Thymus (tissue), 11 donors: ENCODE data around the gene SPNS3. TPM values are rescaled to one million over a fixed set of nuclear protein-coding genes. Genes with fewer than 3 reads are reported as not detected.

ENCODE experiments used
- DNase-seq, 9 donors: peaks; one replicate each; pipeline ENCODE4 v3.0.0-alpha.2; 2013; ENCODE audit warnings: low spot score in 9 of 9, low read depth in 6 of 9, missing footprints in 1 of 9
- H3K27ac ChIP-seq, 2 donors: one replicate each; pipeline ENCODE4 v1.5.1; 2013; ENCODE audit warnings: control low read depth in 1 of 2, low read depth in 1 of 2, low read length in 1 of 2, mild to moderate bottlenecking in 1 of 2, moderate library complexity in 1 of 2
- H3K27me3 ChIP-seq, 2 donors: one replicate each; pipeline ENCODE4 v1.5.1; 2013; ENCODE audit warnings: low read length in 1 of 2; ENCODE audit not compliant: control insufficient read depth in 2 of 2, insufficient read depth in 1 of 2
- H3K36me3 ChIP-seq, 2 donors: one replicate each; pipeline ENCODE4 v1.5.1; 2013; ENCODE audit warnings: low read length in 1 of 2, mild to moderate bottlenecking in 1 of 2, moderate library complexity in 1 of 2; ENCODE audit not compliant: control insufficient read depth in 2 of 2, insufficient read depth in 2 of 2
- H3K4me1 ChIP-seq, 2 donors: one replicate each; pipeline ENCODE4 v1.5.1; 2013; ENCODE audit warnings: low read length in 2 of 2; ENCODE audit not compliant: control insufficient read depth in 2 of 2, insufficient read depth in 2 of 2
- H3K4me3 ChIP-seq, 2 donors: one replicate each; pipeline ENCODE4 v1.5.1; 2013; ENCODE audit warnings: low read length in 2 of 2, control low read depth in 1 of 2, mild to moderate bottlenecking in 1 of 2
- H3K9me3 ChIP-seq, 2 donors: one replicate each; pipeline ENCODE4 v1.5.1; 2013; ENCODE audit warnings: low read length in 1 of 2, mild to moderate bottlenecking in 1 of 2; ENCODE audit not compliant: control insufficient read depth in 2 of 2, insufficient read depth in 1 of 2
- WGBS: extraction: QIAGEN DNeasy Blood & Tissue Kit; methylation state at CpG from one replicate; pipeline ENCODE4 v1.1.7; 2013; 5-methylcytosine and 5-hydroxymethylcytosine counted together
- polyA plus RNA-seq: library from polyadenylated mRNA; stranded (reverse); fragments of 200-250 nt; gene quantifications from one replicate; pipeline ENCODE4 v1.2.3, GENCODE V29; 2013
- total RNA-seq: library from RNA; stranded (reverse); fragments of 120-200 nt; gene quantifications from one replicate; pipeline ENCODE4 v1.2.4, GENCODE V29; 2013
- donor health status: healthy.

Gene SPNS3
- total and polyA plus RNA-seq, 2 donors: 9.1 to 11.5 TPM

DNA sequence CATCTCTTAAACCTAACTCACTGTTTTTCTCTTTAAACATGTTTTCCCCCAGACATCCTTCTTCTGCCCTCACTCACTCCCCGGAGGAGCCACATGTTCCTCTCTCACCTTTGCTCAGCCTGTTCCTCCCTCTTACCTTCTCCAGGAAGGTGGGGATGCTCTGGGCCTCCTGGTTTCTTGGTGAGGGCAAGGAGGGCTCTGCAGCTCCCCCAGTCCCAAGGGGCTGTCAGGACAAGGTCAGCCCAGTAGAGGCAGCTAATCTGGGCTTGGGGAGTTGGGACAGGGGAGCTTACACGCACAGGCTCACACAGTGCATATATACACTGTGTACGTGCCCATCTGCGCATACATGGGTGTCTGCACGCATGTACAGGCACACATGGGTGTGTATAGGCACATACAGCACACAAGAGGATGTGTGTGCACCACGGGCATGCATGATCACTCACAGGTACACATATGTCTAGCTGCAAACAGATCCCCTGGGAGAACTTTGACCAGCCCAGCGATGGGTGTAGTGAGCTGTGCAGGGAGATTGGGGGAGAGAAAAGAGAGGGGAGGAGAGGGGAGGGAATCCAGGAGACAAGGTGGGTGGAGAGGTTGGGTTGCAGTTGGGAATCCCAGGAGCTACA lies 28.6 kb upstream of the SPNS3 start:
- no peaks in the 10 kb centered on the region for H3K4me1 ChIP-seq
- 96% methylated on average over 7 of the region's 7 CpGs for WGBS
- H3K4me3 ChIP-seq: no peak overlapping the region
- H3K9me3 ChIP-seq: no peaks in the 10 kb centered on the region
- H3K36me3 ChIP-seq: no peaks in the 10 kb centered on the region
- H3K27ac ChIP-seq: no peak overlapping the region
- no peaks in the 10 kb centered on the region for H3K27me3 ChIP-seq
- no peak for DNase-seq

DNA sequence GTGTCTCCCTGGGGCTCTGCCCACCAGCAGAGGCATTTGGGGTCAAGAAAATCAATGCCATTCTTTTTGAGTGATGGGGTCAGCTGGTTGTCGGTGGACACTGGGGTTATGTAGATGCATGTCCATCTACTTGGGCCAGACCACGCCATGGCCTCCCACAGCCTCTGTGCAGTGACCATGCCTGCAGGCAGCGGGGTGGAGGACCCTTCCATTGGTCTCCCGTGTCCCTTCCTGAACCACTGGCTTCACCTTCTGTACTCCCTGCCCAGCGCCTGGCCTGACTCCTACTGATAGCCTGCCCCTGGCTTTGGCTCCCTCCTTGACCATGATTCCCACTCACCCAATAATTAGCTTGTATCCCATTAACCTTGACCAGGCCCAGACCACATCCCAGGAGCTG lies 28.0 kb upstream of the SPNS3 start:
- Histone ChIP-seq H3K4me3 (no peak overlapping the region), H3K9me3 (no peaks in the 10 kb centered on the region), H3K4me1 (no peaks in the 10 kb centered on the region), H3K27me3 (no peaks in the 10 kb centered on the region), H3K27ac (no peak overlapping the region), H3K36me3 (no peaks in the 10 kb centered on the region)
- DNase-seq: no peak
- 98% methylated on average over 5 of the region's 5 CpGs for WGBS

DNA sequence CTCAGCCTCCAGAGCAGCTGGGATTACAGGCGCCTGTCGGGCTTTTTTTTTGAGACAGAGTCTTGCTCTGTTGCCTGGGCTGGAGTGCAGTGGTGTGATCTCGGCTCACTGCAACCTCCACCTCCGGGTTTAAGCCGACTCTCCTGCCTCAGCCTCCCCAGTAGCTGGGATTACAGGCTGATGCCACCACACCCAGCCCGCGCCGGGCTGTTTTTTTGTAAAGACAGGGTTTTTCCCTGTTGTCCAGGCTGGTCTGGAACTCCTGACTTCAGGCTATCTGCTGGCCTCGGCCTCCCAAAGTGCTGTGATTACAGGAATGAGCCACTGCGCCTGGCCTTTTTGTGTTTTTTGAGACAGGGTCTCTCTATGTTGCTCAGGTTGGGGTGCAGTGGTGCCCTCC lies 27.4 kb upstream of the SPNS3 start:
- WGBS: 95% methylated on average over 10 of the region's 10 CpGs
- H3K36me3 ChIP-seq: no peaks in the 10 kb centered on the region
- H3K9me3 ChIP-seq: no peaks in the 10 kb centered on the region
- H3K27me3 ChIP-seq: no peaks in the 10 kb centered on the region
- DNase-seq: no peak
- H3K27ac ChIP-seq: no peak overlapping the region
- no peak overlapping the region for H3K4me3 ChIP-seq
- H3K4me1 ChIP-seq: no peaks in the 10 kb centered on the region

DNA sequence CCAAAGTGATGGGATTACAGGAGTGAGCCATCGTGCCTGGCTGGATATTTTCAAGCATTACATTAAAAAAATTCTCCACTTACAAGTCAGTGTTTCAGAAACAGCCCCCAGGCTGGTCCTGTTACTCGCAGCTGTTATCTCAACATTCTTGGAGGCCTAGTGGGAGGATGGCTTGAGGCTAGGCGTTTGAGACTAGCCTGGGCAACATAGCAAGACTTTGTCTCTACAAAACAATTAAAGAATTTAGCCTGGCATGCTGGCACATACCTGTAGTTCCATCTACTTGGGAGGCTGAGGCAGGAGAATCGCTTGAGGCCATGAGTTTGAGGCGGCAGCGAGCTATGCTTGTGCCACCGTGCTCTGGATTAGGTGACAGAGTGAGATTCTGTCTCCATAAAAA lies 26.5 kb upstream of the SPNS3 start:
- WGBS: 96% methylated on average over 7 of the region's 7 CpGs
- Histone ChIP-seq H3K4me3 (no peak overlapping the region), H3K36me3 (no peaks in the 10 kb centered on the region), H3K27ac (no peak overlapping the region), H3K4me1 (no peaks in the 10 kb centered on the region), H3K9me3 (no peaks in the 10 kb centered on the region), H3K27me3 (no peaks in the 10 kb centered on the region)
- no peak for DNase-seq

DNA sequence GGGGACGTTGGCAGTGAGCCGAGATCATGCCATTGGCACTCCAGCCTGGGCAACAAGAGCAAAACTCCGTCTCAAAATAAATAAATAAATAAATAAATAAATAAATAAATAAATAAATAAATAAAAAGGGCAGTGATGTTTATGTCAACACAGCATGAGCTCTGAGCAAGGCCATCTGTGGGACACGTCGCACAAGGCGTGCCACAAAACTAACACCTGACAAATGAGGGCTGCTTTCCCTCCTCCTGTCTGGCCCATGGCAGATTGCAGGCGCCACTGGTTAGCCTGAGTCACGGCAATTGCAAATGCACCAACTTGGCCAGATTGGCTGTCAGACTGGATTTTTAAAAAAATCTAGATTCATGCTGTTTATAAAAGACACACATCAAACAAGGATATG lies 25.9 kb upstream of the SPNS3 start:
- 95% methylated on average over 8 of the region's 8 CpGs for WGBS
- Histone ChIP-seq H3K27ac (no peak overlapping the region), H3K27me3 (no peaks in the 10 kb centered on the region), H3K4me3 (no peak overlapping the region), H3K4me1 (peaks cover 0 to under 1% of the 10 kb centered on the region in 2 donors), H3K9me3 (no peaks in the 10 kb centered on the region), H3K36me3 (no peaks in the 10 kb centered on the region)
- DNase-seq: no peak

DNA sequence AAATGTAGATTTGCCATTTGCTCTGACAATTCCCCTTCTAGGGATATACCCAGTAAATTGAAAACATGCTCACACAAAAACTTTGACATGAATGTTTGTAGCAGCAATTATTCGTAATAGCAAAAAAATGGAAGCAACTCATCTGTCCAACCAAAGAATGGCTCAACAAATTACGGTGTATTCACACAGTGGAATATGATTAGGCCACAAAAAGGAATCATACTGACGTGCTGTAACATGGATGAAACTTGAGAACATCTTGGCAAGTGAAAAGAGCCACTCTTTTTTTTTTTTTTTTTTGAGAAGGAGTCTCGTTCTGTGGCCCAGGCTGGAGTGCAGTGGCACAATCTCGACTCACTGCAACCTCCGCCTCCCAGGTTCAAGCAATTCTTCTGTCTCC lies 24.1 kb upstream of the SPNS3 start:
- Histone ChIP-seq H3K4me3 (no peak overlapping the region), H3K27me3 (no peaks in the 10 kb centered on the region), H3K4me1 (peaks cover 0 to 4% of the 10 kb centered on the region in 2 donors), H3K36me3 (no peaks in the 10 kb centered on the region), H3K9me3 (no peaks in the 10 kb centered on the region), H3K27ac (no peak overlapping the region)
- no peak for DNase-seq
- WGBS: 96% methylated on average over 6 of the region's 6 CpGs

DNA sequence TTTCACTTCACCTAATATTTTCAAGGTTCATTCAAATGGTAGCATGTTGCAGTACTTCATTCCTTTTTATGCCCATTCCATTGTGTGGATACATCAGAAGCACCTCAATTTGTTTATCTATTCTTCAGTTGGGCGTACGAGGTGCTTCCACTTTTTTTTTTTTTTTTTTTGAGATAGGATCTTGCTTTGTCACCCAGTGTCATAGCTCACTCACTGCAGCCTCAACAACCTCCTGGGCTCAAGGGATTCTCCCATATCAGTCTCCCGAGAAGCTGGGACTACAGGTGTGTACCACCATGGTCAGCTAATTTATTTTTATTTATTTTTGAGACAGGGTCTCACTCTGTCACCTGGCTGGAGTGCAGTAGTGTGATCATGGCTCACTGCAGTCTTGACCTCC lies 22.5 kb upstream of the SPNS3 start:
- no peak overlapping the region for H3K4me3 ChIP-seq
- 84% methylated on average over 3 of the region's 3 CpGs for WGBS
- no peaks in the 10 kb centered on the region for H3K36me3 ChIP-seq
- no peaks in the 10 kb centered on the region for H3K9me3 ChIP-seq
- H3K4me1 ChIP-seq: peaks cover 0 to 4% of the 10 kb centered on the region in 2 donors
- H3K27ac ChIP-seq: no peak overlapping the region
- no peaks in the 10 kb centered on the region for H3K27me3 ChIP-seq
- no peak for DNase-seq

DNA sequence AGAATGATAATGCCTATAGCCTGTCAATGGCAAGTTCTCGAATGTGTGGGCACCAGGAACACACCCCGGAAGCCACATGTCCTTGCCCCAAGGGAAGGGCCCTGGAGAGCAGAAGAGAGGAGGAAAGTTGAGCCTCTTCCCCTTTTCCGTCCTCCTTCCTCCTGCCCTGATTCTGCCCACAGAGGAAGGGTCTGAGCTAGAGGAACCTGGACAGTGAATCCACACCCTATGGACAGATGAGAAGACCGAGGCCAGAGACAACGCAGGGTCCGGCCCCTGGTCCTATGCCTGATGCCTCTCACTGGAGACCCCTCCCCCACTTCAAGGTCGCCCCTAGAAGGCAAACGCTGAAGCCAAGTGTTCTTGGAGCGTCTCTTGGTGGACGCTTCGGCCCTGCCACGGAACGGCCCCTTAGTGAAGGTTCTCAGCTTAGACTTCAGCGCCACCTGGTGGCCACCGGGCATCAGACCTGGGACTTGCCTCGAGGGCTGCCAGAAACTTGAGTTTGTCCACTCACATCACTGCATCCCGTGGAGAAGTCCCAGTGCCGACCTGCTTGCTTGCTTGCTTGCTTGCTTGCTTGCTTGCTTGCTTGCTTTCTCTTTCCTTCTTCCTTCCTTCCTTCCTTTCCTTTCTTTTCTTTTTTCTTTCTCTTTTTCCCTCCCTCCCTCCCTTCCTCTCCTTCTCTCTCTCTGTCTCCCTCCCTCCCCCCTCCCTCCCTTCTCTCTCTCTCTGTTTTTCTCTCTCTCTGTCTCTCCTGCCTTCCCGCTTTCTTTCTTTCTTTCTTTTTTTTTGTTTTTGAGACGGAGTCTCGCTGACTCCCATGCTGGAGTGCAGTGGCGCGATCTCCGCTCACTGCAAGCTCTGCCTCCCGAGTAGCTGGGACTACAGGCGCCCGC lies 20.6 kb upstream of the SPNS3 start:
- H3K27ac ChIP-seq: no peak overlapping the region
- H3K4me3 ChIP-seq: no peak overlapping the region
- H3K4me1 ChIP-seq: peaks cover 0 to 4% of the 10 kb centered on the region in 2 donors
- no peaks in the 10 kb centered on the region for H3K27me3 ChIP-seq
- H3K9me3 ChIP-seq: no peaks in the 10 kb centered on the region
- no peaks in the 10 kb centered on the region for H3K36me3 ChIP-seq
- peak; percentile 61 to 94 (median 83) for DNase-seq
- WGBS: 40% methylated on average over 27 of the region's 27 CpGs

DNA sequence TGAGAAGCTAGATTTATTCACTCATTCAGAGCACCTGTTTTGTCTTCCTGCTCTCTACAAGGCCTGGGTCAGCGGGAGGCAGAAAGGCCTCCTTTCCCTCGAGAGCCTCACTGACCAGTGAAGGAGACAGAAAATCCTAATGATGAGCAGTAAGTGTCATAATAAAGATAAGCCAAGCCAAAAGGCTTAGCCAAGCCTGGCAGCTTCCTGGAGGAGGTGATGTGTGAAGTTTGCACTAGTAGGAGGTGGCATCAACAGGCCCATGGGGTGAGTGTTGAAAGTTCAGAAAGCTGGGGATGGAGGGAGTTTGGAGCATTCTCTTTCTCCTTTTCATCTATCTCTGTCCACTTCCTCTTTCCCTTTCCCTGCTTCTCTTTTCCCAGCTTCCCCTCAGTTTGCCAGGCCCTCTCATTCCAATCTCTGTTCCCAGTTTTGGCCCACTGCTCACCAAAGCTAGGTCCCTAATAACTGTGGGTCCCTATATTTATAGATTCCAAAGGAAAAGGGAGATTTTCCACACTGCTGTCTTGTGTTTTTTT lies 16.5 kb upstream of the SPNS3 start:
- peaks cover 0 to 9% of the 10 kb centered on the region in 2 donors for H3K4me1 ChIP-seq
- no peaks in the 10 kb centered on the region for H3K9me3 ChIP-seq
- H3K27me3 ChIP-seq: no peaks in the 10 kb centered on the region
- no peak overlapping the region for H3K4me3 ChIP-seq
- no peaks in the 10 kb centered on the region for H3K36me3 ChIP-seq
- no peak overlapping the region for H3K27ac ChIP-seq
- WGBS: 93% methylated on average over 2 of the region's 2 CpGs
- DNase-seq: no peak
